GM19455 (cell line): Measurements from ENCODE around the gene VPS50.
"Not testable (repeated sequence)": the region's sequence is repeated elsewhere in the genome, so short reads cannot be mapped to it uniquely, and the experiment has no call there.

ENCODE experiments used
- ATAC-seq: cut with Tn5 transposase; IDR thresholded peaks from one replicate; pipeline ENCODE4 v1.9.1; 2021; ENCODE audit not compliant: unreplicated experiment

Gene VPS50

GRCh38 chr7:93326291-93326690 lies 94.1 kb downstream of the VPS50 start:
- ATAC-seq: not testable (repeated sequence)

GRCh38 chr7:93327006-93327633 lies 95.0 kb downstream of the VPS50 start:
- no peak for ATAC-seq

GRCh38 chr7:93331706-93332105 lies 99.5 kb downstream of the VPS50 start:
- no peak for ATAC-seq

GRCh38 chr7:93332172-93332571 lies 100.0 kb downstream of the VPS50 start:
- no peak for ATAC-seq

- no peak for ATAC-seq
These were observed 104.9 kb downstream of the VPS50 start for GRCh38 chr7:93337052-93337451.

GRCh38 chr7:93342178-93342577 lies 110.0 kb downstream of the VPS50 start:
- not testable (repeated sequence) for ATAC-seq

- no peak for ATAC-seq
These were observed 118.2 kb downstream of the VPS50 start for GRCh38 chr7:93350338-93350737.

- no peak for ATAC-seq
These were observed 120.7 kb downstream of the VPS50 start for GRCh38 chr7:93352881-93353280.

- ATAC-seq: no peak
These were observed 122.6 kb downstream of the VPS50 start for GRCh38 chr7:93354815-93355214.

- no peak for ATAC-seq
These were observed 127.5 kb downstream of the VPS50 start for GRCh38 chr7:93359520-93360198.

GRCh38 chr7:93361853-93362252 lies 129.7 kb downstream of the VPS50 start:
- no peak for ATAC-seq

- ATAC-seq: no peak
These were observed 132.6 kb downstream of the VPS50 start for GRCh38 chr7:93364806-93365205.

GRCh38 chr7:93365341-93365740 lies 133.2 kb downstream of the VPS50 start:
- ATAC-seq: no peak

GRCh38 chr7:93366816-93367215 lies 134.7 kb downstream of the VPS50 start:
- no peak for ATAC-seq

- no peak for ATAC-seq
These were observed 135.1 kb downstream of the VPS50 start for GRCh38 chr7:93367254-93367653.

- ATAC-seq: not testable (repeated sequence)
These were observed 138.8 kb downstream of the VPS50 start for GRCh38 chr7:93370937-93371336.

GRCh38 chr7:93373537-93373936 lies 141.4 kb downstream of the VPS50 start:
- no peak for ATAC-seq

GRCh38 chr7:93374345-93374940 lies 142.3 kb downstream of the VPS50 start:
- ATAC-seq: peak; percentile 62

- ATAC-seq: peak; percentile 34
These were observed 143.4 kb downstream of the VPS50 start for GRCh38 chr7:93375603-93376002.

GRCh38 chr7:93378131-93378760 lies 146.1 kb downstream of the VPS50 start:
- peak; percentile 61 for ATAC-seq

- ATAC-seq: no peak
These were observed 150.2 kb downstream of the VPS50 start for GRCh38 chr7:93382362-93382761.

- no peak for ATAC-seq
These were observed 158.5 kb downstream of the VPS50 start for GRCh38 chr7:93390660-93391059.
